A673 (cell line): ENCODE data around the gene SERPINF2. TPM values are rescaled to one million over a fixed set of nuclear protein-coding genes. Genes with fewer than 3 reads are reported as not detected.
"Not testable (repeated sequence)": the region's sequence is repeated elsewhere in the genome, so short reads cannot be mapped to it uniquely, and the experiment has no call there.

ENCODE experiments used
- BruUV-seq: library from RNA; stranded (reverse); fragments of 400-500 nt; replicated peaks from 2 replicates; lab custom pipeline; 2021; lab: Mats Ljungman, UMichigan
- CTCF ChIA-PET: fragments of 300-600 bp; sonication (Branson Sonifier 250); formaldehyde crosslinking; loops from one replicate; lab custom pipeline; 2022; ENCODE audit warnings: antibody characterized with exemption; lab: Charles Lee
- POLR2A ChIA-PET: fragments of 300-600 bp; sonication (Branson Sonifier 250); formaldehyde crosslinking; loops from one replicate; lab custom pipeline; 2022; ENCODE audit warnings: antibody characterized with exemption; ENCODE audit not compliant: low non-redundant PET; lab: Charles Lee
- DNase-seq: peaks from one replicate; pipeline ENCODE4 v3.0.0-alpha.2; 2015; ENCODE audit warnings: low spot score
- H3K27ac ChIP-seq: fragments of 200-600 bp; sonication (generic); 2 replicates; pipeline ENCODE4 v1.5.1; 2016; ENCODE audit warnings: mixed run types, low read depth, mild to moderate bottlenecking, mixed read lengths, antibody characterized with exemption, low read length; ENCODE audit not compliant: poor library complexity, severe bottlenecking
- H3K27me3 ChIP-seq: fragments of 200-600 bp; sonication (generic); replicated peaks from 2 replicates; pipeline ENCODE4 v1.6.1; 2017; ENCODE audit warnings: mixed run types, low read depth, mild to moderate bottlenecking, mixed read lengths, antibody characterized with exemption, low read length; ENCODE audit not compliant: insufficient read depth, poor library complexity
- H3K36me3 ChIP-seq: fragments of 200-600 bp; sonication (generic); 2 replicates; pipeline ENCODE4 v1.6.1; 2016; ENCODE audit warnings: mixed run types, mild to moderate bottlenecking, mixed read lengths, antibody characterized with exemption, low read length; ENCODE audit not compliant: insufficient read depth, poor library complexity, severe bottlenecking
- H3K4me1 ChIP-seq: fragments of 200-600 bp; sonication (generic); 2 replicates; pipeline ENCODE4 v1.6.1; 2017; ENCODE audit warnings: mixed run types, mild to moderate bottlenecking, mixed read lengths, antibody characterized with exemption, low read length; ENCODE audit not compliant: insufficient read depth, poor library complexity, severe bottlenecking
- H3K4me3 ChIP-seq: fragments of 200-600 bp; sonication (generic); 2 replicates; pipeline ENCODE4 v1.5.1; 2016; ENCODE audit warnings: low read depth, mixed run types, mild to moderate bottlenecking, mixed read lengths, low read length; ENCODE audit not compliant: poor library complexity, severe bottlenecking
- H3K9me3 ChIP-seq: fragments of 200-600 bp; sonication (generic); 2 replicates; pipeline ENCODE4 v1.6.1; 2016; ENCODE audit warnings: mixed run types, low read depth, mild to moderate bottlenecking, mixed read lengths, antibody characterized with exemption, low read length; ENCODE audit not compliant: poor library complexity, severe bottlenecking
- CTCF ChIP-seq: fragments of 300-800, 200-600 bp; sonication (generic); conservative IDR thresholded peaks from 2 replicates; pipeline ENCODE4 v1.5.1; 2017; ENCODE audit warnings: low read depth, mild to moderate bottlenecking, antibody characterized with exemption, low read length, moderate library complexity, mixed read lengths
- EZH2 ChIP-seq: fragments of 200-600 bp; sonication (generic); IDR thresholded peaks from 2 replicates; pipeline ENCODE4 v1.6.1; 2017; ENCODE audit warnings: borderline replicate concordance, low read depth, mild to moderate bottlenecking, mixed read lengths, antibody characterized with exemption, low read length; ENCODE audit not compliant: poor library complexity, severe bottlenecking
- intact Hi-C: fragments of 100-400 bp; cut with micrococcal nuclease; formaldehyde crosslinking; loops from one replicate; pipeline ENCODE4 v1.10.0; 2022; ENCODE audit not compliant: unreplicated experiment
- total RNA-seq: library from RNA; stranded (reverse); gene quantifications from 2 replicates; pipeline ENCODE4 v1.2.3, GENCODE V29; 2021

The SERPINF2 gene
- total RNA-seq, 1 experiment from 2014 or later = 0.37 TPM

DNA sequence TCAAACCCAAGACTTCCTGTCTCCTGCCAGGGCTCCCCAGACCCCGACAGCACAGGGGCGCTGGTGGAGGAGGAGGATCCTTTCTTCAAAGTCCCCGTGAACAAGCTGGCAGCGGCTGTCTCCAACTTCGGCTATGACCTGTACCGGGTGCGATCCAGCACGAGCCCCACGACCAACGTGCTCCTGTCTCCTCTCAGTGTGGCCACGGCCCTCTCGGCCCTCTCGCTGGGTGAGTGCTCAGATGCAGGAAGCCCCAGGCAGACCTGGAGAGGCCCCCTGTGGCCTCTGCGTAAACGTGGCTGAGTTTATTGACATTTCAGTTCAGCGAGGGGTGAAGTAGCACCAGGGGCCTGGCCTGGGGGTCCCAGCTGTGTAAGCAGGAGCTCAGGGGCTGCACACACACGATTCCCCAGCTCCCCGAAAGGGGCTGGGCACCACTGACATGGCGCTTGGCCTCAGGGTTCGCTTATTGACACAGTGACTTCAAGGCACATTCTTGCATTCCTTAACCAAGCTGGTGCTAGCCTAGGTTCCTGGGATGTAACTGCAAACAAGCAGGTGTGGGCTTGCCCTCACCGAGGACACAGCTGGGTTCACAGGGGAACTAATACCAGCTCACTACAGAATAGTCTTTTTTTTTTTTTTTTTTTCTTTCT lies 27.3 kb downstream of the SERPINF2 start:
- intact Hi-C loops = no loop called here
- Histone ChIP-seq H3K4me1 (peaks cover 4% of the 10 kb centered on the region), H3K4me3 (no peak overlapping the region), H3K27ac (no peak overlapping the region), H3K36me3 (peaks cover 24% of the 10 kb centered on the region), H3K27me3 (no peaks in the 10 kb centered on the region), H3K9me3 (no peaks in the 10 kb centered on the region)
- TF ChIP-seq EZH2 (no peak), CTCF (no peak)
- ChIA-PET POLR2A (no interaction called here), CTCF (no interaction called here)
- no TSS peak for BruUV-seq
- no peak for DNase-seq

DNA sequence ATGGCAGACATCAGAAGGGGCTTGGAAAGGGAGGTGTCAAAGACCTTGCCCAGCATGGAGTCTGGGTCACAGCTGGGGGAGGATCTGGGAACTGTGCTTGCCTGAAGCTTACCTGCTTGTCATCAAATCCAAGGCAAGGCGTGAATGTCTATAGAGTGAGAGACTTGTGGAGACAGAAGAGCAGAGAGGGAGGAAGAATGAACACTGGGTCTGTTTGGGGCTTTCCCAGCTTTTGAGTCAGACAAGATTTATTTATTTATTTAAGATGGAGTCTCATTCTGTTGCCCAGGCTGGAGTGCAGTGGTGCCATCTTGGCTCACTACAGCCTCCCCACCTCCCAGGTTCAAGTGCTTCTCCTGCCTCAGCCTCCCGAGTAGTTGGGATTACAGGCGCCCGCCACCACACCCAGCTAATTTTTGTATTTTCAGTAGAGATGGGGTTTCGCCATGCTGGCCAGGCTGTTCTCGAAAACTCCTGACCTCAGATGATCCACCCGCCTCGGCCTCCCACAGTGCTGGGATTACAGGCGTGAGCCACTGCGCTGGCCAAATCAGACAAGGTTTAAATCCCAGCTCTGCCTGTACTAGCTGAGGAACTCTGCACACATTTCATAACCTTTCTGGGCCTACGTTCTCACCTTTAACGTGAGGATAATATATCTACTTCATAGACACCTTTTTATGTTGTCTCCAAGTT lies 30.5 kb downstream of the SERPINF2 start:
- POLR2A ChIA-PET, intact Hi-C loops, BruUV-seq, H3K4me1 ChIP-seq, DNase-seq, H3K27me3 ChIP-seq, CTCF ChIA-PET, H3K4me3 ChIP-seq, H3K9me3 ChIP-seq, H3K27ac ChIP-seq: not testable (repeated sequence)
- H3K36me3 ChIP-seq = peaks cover 55% of the 10 kb centered on the region

- CTCF ChIA-PET = no interaction called here
- no TSS peak for BruUV-seq
- peaks cover 5% of the 10 kb centered on the region for H3K4me1 ChIP-seq
Measured at GRCh38 chr17:1773696-1774181, 31.1 kb downstream of the SERPINF2 start.

More at GRCh38 chr17:1773696-1774181, 31.1 kb downstream of the SERPINF2 start:
- Histone ChIP-seq H3K27me3 (no peaks in the 10 kb centered on the region), H3K27ac (peak overlapping the region; percentile 45), H3K36me3 (peaks cover 61% of the 10 kb centered on the region), H3K9me3 (no peaks in the 10 kb centered on the region), H3K4me3 (no peak overlapping the region)
- POLR2A ChIA-PET = no interaction called here
- intact Hi-C loops = no loop called here
- TF ChIP-seq EZH2 (no peak), CTCF (no peak)
- DNase-seq = no peak
